NCI-H345 (cell line): Measurements from ENCODE around the gene GHRH.

Experiments used
- DNase-seq: peaks from one replicate; lab custom pipeline; 2025; lab: John Stamatoyannopoulos, UW

Gene GHRH

DNA sequence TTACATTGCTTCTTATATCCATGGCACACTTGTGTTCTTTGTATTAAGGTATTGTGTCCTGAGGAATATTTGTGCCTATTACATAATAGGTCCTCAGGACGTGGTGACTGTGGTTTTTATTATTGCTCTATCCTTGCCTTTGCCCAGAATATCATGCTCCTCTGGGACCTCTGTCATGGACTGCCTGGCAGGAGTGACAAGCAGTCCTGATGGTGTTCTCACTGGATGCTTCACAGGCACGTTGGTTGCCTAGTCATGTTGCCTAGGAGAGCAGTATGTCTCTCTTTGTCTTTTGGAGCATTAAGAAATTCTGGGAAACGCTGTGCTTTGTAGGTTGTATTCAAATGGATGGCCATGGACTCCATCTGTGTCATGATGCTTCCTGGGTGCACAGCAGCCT lies 57.6 kb downstream of the GHRH start:
- DNase-seq, result no peak

DNA sequence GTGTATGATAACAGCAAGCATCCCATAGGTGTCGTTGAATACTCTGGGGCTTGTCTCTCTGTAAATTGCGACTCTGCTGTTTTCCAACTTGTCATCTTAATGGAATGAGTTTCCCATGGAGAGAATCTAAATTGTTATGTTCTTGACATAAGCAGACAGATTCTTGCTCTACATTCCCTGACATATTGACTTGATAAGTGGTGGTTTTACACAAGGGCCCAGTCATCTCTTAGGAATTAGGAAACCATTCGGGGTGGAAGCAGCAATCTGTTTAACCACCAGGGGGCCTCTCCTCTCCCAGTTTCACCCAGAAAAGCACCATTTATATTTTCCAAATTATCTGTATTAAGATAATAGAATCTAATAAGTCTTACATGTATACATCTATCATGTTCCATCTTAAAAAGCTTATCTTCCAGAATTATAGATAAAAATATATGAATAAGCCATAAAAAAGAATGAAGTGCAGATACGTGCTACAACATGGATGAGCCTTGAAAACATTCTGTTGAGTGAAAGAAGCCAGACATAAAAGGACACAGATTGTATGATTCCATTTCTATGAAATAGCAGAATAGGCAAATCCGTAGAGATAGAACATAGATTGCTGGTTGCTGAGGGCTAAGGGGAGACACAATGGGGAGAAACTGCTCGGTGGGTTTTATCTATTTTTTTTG lies 59.2 kb downstream of the GHRH start:
- DNase-seq, result peak; percentile 22

DNA sequence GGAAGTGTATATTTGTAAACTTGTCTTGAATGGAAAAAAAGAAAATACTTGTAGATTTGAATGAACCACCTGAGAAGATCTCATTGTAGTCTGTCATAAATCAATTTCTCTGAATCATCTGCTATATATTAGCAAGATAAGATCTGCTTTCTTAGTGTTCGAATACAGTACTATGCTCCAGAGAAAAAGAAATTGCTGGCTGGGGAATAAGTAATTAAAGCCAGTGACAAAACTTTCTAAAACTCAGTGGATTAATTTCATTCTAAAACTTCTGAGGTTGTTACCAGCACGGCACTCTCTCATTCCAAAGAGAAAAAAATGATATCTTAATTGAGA lies 59.8 kb downstream of the GHRH start:
- DNase-seq, result no peak
